ENCODE measurements around the gene FYB2. TPM values are rescaled to one million over a fixed set of nuclear protein-coding genes. Genes with fewer than 3 reads are reported as not detected.
A peak's percentile ranks its signal among the peaks of the same experiment; 100 is the strongest.

FYB2 gene
- total and polyA plus RNA-seq, 2 experiments from 2014 or later = 0.45 to 0.48 TPM

GRCh38 chr1:56835657-56836056, 16.5 kb upstream of the FYB2 start:
- no peak for TF ChIP-seq CTCF (IDR thresholded peaks at IDR 0.05; ENCODE audit: low read depth, low read length)
- H3K9me3 ChIP-seq (ENCODE audit: low read depth) = no peaks in the 10 kb centered on the region
- H3K27ac ChIP-seq = no peak overlapping the region
- DNase-seq (ENCODE audit: low read depth in 1 of 2, low spot score in 1 of 2) = no peak
- peaks cover 5% of the 10 kb centered on the region for H3K4me1 ChIP-seq (ENCODE audit: low read depth)
- no peaks in the 10 kb centered on the region for H3K27me3 ChIP-seq
- H3K36me3 ChIP-seq = no peaks in the 10 kb centered on the region
- H3K4me3 ChIP-seq = no peak overlapping the region

GRCh38 chr1:56834137-56834900, 15.1 kb upstream of the FYB2 start:
- H3K27ac ChIP-seq = no peak overlapping the region
- DNase-seq (ENCODE audit: low read depth in 1 of 2, low spot score in 1 of 2) = no peak

GRCh38 chr1:56833088-56833487, 13.9 kb upstream of the FYB2 start:
- Histone ChIP-seq H3K9me3 (ENCODE audit: low read depth) (no peaks in the 10 kb centered on the region), H3K4me3 (no peak overlapping the region), H3K27ac (no peak overlapping the region), H3K27me3 (no peaks in the 10 kb centered on the region), H3K4me1 (ENCODE audit: low read depth) (peaks cover 5% of the 10 kb centered on the region), H3K36me3 (no peaks in the 10 kb centered on the region)
- peak in 1 of 2 donors; percentile 7 for DNase-seq (ENCODE audit: low read depth in 1 of 2, low spot score in 1 of 2)
- TF ChIP-seq CTCF (IDR thresholded peaks at IDR 0.05; ENCODE audit: low read depth, low read length) = no peak

More at GRCh38 chr1:56834137-56834900, 15.1 kb upstream of the FYB2 start:
- no peak for TF ChIP-seq CTCF (IDR thresholded peaks at IDR 0.05; ENCODE audit: low read depth, low read length)
- Histone ChIP-seq H3K36me3 (no peaks in the 10 kb centered on the region), H3K4me3 (no peak overlapping the region), H3K9me3 (ENCODE audit: low read depth) (no peaks in the 10 kb centered on the region), H3K4me1 (ENCODE audit: low read depth) (peaks cover 5% of the 10 kb centered on the region), H3K27me3 (no peaks in the 10 kb centered on the region)

GRCh38 chr1:56831871-56832693, 12.9 kb upstream of the FYB2 start:
- Histone ChIP-seq H3K4me3 (no peak overlapping the region), H3K4me1 (ENCODE audit: low read depth) (peaks cover 5% of the 10 kb centered on the region), H3K27ac (no peak overlapping the region), H3K9me3 (ENCODE audit: low read depth) (no peaks in the 10 kb centered on the region), H3K36me3 (no peaks in the 10 kb centered on the region), H3K27me3 (no peaks in the 10 kb centered on the region)
- DNase-seq (ENCODE audit: low read depth in 1 of 2, low spot score in 1 of 2) = peak; percentile 81 to 93
- peak; percentile 93 for TF ChIP-seq CTCF (IDR thresholded peaks at IDR 0.05; ENCODE audit: low read depth, low read length)

- no peak overlapping the region for H3K27ac ChIP-seq
- TF ChIP-seq CTCF (IDR thresholded peaks at IDR 0.05; ENCODE audit: low read depth, low read length) = no peak
- H3K36me3 ChIP-seq = no peaks in the 10 kb centered on the region
- H3K4me3 ChIP-seq = no peak overlapping the region
- peaks cover 5% of the 10 kb centered on the region for H3K4me1 ChIP-seq (ENCODE audit: low read depth)
- no peaks in the 10 kb centered on the region for H3K27me3 ChIP-seq
- DNase-seq (ENCODE audit: low read depth in 1 of 2, low spot score in 1 of 2) = no peak
- H3K9me3 ChIP-seq (ENCODE audit: low read depth) = no peaks in the 10 kb centered on the region
These were observed 10.8 kb upstream of the FYB2 start for GRCh38 chr1:56830052-56830451.

Data from cardiac muscle cell (in vitro differentiated cells and primary cell).